ENCODE data around the gene GADL1.

The GADL1 gene

DNA sequence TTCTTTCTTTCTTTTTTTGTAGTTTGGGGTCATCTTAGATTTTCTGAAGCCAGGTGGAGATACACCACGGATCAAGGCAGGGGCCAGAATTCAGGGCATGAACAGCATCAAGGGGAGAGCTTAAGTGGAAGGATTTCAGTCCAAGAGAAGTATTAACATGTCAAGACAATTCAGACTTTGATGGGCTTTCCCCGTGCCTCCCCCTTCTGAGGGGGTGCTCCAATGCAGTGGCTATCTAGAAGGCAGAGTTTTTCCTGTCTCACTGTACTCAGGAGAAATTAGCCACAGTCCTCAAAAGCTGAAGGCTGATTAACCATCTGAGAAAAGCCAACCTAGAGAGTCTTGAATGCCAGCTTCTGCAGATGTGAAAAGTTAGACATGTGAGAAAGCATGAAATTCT is 160.8 kb downstream of the GADL1 start:
- DNase-seq (ENCODE audit: extremely low spot score, insufficient read length, low read depth) (no peak), FAIRE-seq (no peak)

DNA sequence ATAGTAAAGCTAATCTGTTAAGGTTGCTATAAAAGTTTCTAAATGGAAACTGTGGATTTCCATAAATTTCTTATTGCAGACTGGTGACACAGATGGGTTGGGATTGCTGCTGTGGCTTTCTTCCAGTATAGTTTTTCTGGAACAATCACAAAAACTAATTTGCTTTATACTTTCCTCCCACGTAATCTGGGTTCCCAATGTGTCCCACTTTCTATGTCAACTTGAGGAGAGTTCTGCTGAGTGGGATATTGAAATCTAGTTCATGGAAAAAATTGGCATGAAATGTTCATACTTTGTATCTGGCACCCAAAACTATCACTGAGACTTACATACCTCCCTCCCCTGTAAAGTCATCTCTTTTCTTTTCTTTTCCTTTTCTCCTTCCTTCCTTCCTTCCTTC is 161.3 kb downstream of the GADL1 start:
- FAIRE-seq (no peak), DNase-seq (ENCODE audit: extremely low spot score, insufficient read length, low read depth) (no peak)

DNA sequence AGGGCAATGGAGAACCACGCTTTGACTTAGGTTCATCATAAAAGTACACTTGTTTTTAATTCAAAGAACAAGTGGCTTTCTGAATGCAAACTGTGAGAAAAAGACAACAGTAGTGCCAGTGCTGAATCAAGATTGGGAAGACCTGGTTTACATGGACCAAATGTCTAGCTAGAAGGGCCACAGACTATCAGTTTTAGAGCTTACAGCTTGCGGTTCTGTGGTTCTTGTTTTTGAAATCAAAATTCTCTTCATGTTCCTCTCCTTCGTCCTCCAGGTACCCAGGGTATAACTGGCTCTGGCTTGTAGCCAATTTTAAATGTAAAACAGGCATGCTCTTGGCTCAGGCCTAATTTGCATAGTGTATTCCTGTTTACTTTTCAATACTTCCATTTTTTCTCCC is 163.5 kb downstream of the GADL1 start:
- no peak for FAIRE-seq
- DNase-seq (ENCODE audit: extremely low spot score, insufficient read length, low read depth): no peak

DNA sequence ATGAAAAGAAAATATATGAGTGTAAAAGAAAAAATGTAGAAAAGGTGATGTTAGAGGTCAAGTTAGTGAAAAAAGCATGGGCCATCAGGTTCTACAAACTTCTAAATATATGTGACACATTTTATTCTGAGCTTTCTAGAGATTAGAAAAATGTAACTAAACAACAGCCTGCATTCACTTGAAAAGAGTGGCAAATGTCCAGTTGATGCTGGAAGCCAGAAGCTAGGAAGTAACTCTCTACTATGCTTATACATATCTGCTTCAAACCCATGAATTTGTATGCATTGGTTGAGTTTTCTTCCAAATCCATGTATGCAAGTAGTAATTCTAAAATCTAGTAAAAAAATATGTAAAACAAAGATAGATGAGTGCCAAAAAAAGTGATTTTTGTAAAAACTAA is 164.5 kb downstream of the GADL1 start:
- FAIRE-seq (no peak), DNase-seq (ENCODE audit: extremely low spot score, insufficient read length, low read depth) (no peak)

DNA sequence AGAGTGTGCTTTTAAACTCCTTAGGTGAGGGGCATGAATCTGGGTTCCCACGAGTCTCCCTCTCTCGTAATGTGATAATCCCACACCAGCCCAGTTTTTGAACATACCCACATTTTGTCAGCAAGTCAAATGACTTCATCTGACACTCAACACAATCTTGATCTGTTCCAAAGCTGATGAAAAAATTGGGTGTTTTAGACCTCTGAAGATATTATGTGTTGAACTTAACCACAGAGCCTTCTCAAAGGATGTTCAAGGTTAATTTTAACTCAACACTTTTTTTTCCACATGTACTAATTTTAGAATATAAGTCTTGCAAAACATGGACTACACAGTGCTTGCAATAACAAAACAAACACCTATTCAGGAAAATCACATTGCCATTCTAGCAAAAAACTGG is 164.9 kb downstream of the GADL1 start:
- no peak for FAIRE-seq

DNA sequence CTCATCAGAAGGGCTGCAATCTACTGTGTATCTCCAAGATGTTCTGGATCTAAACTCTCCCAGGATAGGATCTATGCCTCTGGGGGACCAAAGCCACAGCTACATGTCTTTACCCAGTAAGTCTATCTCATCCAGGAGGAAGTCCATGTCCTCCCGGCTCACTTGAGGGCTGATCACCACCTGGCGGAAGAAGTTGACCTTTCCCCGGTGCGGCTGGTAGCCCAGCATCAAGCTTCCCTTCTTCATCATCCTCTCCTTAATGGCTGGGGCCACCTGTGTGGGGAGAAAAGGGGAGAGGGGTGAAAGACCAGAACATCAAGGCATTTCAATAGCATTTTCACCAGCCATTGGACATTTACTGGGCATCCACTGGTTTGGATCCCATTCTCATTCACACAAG is 166.3 kb downstream of the GADL1 start:
- FAIRE-seq: no peak

More for the DNA sequence above, 164.9 kb downstream of the GADL1 start:
- DNase-seq (ENCODE audit: extremely low spot score, insufficient read length, low read depth): no peak

DNA sequence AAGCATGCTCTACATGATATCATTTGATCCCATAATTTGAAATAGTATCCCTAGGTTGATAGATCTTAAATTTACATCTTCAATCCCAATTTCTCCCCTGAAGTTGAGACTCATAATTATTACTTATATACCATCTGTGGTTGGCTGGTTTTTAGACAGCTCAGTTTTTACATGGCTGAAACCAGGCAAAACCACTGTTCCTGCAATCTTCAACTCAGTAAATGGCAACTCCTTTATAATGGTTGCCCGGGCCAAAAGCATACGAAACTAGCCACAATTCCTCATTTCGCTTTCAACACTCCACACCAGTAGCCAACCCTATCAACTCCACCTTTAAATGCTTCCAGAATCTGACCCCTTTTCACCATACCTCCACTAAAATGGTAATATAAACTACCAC is 169.6 kb downstream of the GADL1 start:
- no peak for DNase-seq (ENCODE audit: extremely low spot score, insufficient read length, low read depth)
- FAIRE-seq: no peak

More for the DNA sequence above, 166.3 kb downstream of the GADL1 start:
- DNase-seq (ENCODE audit: extremely low spot score, insufficient read length, low read depth): no peak

DNA sequence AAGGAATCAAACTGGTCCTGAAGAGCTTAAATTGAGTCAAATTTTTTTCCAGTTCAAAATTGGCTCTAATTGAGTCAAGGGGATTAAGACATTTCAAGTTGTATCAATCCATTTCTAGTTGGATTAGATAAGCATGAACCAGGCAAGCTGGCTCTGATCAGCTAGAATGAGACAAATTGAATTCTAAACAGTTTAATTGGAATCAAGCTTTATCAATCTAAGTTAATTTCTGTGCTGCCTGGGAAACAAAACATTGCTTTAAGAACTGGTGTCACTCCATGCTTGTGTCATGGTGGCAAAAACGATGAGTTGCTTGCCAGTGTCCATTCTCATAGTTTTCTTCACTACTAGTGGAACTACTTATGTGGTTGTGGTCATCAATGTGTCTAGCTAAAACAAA is 171.2 kb downstream of the GADL1 start:
- FAIRE-seq (no peak), DNase-seq (ENCODE audit: extremely low spot score, insufficient read length, low read depth) (no peak)

DNA sequence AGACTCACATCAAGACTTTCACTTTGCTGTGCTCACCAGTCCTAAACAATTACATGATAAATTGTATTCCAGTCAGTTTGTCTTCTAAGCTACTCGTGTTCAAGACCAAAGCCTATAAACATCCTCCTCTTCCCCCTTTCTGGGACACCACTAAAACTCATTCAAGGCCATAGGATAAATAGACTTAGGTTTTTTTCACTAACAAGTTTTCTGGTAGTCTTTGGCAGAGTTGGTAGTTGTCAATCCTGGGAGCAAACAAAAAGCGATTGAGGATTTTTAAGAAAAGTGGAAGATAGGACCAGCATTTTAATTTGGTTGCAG is 173.2 kb downstream of the GADL1 start:
- FAIRE-seq (no peak), DNase-seq (ENCODE audit: extremely low spot score, insufficient read length, low read depth) (no peak)

DNA sequence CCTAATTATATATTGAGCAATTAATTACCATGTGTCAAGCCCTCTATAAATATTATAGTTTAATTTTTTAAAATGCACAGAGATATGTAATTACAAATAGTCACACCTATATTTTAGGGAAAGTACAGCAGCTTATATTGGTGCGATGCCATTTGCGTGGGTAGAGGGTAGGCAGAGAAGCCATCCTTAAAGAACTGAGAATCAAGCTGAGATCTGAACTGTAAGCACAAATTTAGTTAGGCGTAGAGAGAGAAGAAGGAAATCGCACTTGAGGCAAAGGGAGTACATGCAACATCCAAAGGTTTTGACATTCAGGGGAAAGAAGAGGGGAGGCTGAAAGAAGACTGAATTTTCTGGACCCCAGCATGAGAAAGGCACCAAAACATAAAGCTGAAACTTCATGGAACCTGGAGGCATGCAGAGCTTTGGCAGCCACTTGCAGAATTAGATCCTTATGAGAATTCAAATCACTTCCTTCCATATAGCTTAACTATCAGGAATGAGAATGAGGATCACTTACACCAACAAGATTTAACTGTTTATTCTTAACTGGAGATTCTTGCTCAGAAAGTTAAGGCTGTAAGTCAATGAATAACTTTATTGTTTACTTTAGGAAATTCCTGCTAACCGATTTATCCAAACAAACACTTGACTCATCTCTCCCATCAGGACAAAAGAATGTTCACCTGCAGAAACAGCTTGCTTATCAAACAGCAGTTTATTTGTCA is 173.7 kb downstream of the GADL1 start:
- FAIRE-seq: no peak
- no peak for DNase-seq (ENCODE audit: extremely low spot score, insufficient read length, low read depth)

DNA sequence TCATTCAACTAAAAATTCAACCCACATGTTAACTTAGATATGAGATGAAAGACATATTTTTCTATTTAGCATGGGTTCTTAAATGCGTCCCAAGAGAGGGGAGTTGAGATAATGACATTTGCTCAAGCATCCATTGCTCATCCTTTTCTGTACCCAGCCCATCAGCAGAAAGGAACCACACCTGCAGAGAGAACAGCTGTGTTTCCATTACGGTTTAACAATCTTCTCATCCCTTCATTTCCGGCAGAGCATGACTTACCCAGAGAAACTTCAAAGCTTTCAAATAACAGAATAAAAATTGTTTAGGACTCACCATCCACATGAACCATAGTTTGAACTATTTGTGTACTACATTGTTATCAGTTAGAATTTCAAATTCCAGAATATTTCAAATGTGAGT is 174.9 kb downstream of the GADL1 start:
- DNase-seq (ENCODE audit: extremely low spot score, insufficient read length, low read depth) (no peak), FAIRE-seq (no peak)

DNA sequence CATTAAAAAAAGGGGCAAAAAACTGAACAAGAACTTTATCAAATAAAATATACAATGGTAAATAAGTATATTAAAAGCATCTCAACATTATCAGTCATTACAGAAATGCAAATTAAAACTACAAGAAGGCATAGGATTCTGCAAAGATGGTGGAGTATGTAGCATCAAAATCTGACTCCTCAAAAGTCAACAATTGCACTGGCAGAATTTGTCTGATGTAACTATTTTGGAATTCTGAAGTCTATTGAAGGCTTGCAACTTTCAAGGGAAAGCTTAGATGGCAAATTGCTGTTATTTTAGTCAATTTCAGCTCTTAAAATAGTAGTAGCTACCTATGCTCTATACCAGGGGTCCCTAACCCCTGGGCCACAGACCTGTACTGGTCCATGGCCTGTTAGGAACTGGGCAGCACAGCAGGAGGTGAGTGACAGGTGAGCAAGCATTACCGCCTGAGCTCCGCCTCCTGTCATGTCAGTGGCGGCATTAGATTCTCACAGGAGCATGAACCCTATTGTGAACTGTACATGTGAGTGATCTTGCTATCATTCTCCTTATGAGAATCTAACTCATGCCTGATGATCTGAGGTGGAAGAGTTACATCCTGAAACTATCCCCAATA is 180.5 kb downstream of the GADL1 start:
- FAIRE-seq: no peak
- DNase-seq (ENCODE audit: extremely low spot score, insufficient read length, low read depth): no peak

DNA sequence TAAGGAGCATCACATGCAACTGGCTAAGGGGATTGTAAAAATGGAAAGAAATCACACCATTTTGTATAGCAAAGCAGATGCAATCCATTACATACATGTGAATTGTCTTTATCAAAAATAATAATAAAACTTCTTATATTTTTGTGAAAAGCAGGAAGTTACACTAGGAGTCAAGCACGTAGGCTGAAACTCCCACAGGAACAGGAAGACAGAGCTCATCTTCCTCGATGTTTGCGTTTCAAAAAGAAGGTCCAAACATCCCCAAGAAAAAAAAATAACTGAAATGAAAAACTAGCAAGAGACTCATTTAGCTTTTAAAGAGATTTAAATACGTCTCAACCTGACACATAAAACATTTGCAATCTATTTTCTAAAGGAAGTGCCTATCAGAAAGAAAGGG is 181.5 kb downstream of the GADL1 start:
- DNase-seq (ENCODE audit: extremely low spot score, insufficient read length, low read depth): no peak
- FAIRE-seq: no peak

DNA sequence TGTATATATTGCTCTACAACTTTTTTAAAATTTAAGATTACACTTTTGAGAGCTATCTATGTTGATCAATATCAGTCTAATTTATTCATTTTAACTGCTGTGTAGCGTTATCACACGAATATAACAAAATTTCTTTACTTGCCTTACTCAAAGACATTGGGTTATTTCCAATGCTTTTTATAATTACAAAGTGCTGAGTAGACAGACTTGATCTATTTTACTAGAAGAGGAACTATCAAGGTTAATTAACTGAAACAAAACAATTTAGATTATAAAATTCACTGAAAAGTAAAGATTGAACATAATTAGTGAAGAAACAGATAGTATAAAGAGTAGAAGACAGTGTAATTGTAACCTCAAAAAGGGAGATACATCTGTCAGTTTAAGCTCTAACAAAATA is 182.6 kb downstream of the GADL1 start:
- FAIRE-seq: no peak

DNA sequence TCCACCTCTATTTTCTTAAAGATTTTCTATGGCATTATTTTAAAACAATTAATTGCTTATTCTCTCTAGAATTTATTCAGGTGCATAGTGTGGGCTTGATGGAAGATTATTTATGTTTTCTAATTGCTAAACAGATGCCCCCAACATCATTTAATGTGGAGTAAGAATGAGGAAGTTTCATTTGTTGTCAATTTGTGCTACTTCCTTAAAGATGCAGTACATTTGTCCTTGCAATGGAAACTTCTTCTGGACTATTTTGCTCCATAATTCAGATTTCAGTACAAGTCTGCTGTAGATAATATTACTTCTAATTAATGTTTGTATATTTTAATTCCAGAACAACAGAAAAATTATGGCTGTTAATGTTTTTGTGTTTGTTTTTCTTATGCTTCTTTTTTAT is 183.3 kb downstream of the GADL1 start:
- DNase-seq (ENCODE audit: extremely low spot score, insufficient read length, low read depth) (no peak), FAIRE-seq (no peak)

More for the DNA sequence above, 182.6 kb downstream of the GADL1 start:
- DNase-seq (ENCODE audit: extremely low spot score, insufficient read length, low read depth): no peak

DNA sequence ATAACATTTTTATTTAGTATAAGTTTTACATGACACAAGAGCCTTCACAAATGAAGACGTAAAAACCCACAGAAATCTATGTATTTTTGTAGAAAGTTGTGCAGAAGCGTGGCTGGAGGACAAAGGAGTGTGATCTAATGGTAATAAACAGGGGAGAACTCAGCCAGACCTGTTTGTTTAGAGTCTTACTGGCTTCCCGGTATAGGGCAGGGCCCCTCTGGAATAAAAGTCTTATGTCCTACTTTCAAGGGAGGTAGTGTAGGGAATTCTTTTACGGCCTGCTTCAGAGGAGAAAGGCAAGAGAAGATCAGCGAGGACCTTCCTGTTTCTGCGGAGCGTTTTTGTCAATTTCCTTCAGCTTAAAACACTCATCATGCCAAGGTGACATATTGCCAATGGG is 184.4 kb downstream of the GADL1 start:
- DNase-seq (ENCODE audit: extremely low spot score, insufficient read length, low read depth) (no peak), FAIRE-seq (no peak)

DNA sequence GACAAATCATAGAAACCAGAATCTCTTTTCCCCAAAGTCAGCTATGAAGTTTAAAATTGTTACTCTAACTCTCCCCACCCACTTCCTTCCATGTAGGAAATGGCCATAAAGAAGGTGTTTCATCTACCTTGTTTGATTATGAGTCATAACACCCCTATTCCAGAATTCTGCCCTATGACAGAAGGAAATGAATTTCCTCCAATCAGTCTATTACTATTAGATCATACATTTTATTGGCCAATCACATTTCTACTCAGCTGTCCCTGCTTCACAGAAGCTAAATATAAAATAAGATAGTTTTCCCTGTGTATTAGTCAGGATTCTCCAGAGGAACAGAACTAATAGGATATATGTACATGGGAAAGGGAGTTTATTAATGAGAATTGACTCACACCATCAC is 186.0 kb downstream of the GADL1 start:
- no peak for FAIRE-seq
- no peak for DNase-seq (ENCODE audit: extremely low spot score, insufficient read length, low read depth)

DNA sequence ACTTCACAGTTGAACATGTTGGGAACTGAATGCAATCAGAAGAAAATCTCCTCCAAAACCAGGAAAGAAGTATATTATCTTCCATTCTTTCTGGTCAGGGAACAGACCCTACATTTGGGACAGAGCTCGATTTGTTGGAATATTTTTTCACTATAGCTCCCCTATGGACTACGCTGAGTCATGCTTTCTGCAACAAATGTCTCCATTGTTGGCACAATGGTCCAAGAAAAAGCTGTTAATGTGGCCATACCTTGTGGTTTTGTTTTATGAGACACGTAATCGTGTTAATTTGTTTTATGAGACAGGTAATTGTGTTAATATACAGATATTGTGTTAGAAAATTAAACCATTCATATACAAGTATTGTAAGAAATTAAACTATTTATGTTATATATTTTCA is 186.6 kb downstream of the GADL1 start:
- FAIRE-seq (no peak), DNase-seq (ENCODE audit: extremely low spot score, insufficient read length, low read depth) (no peak)

DNA sequence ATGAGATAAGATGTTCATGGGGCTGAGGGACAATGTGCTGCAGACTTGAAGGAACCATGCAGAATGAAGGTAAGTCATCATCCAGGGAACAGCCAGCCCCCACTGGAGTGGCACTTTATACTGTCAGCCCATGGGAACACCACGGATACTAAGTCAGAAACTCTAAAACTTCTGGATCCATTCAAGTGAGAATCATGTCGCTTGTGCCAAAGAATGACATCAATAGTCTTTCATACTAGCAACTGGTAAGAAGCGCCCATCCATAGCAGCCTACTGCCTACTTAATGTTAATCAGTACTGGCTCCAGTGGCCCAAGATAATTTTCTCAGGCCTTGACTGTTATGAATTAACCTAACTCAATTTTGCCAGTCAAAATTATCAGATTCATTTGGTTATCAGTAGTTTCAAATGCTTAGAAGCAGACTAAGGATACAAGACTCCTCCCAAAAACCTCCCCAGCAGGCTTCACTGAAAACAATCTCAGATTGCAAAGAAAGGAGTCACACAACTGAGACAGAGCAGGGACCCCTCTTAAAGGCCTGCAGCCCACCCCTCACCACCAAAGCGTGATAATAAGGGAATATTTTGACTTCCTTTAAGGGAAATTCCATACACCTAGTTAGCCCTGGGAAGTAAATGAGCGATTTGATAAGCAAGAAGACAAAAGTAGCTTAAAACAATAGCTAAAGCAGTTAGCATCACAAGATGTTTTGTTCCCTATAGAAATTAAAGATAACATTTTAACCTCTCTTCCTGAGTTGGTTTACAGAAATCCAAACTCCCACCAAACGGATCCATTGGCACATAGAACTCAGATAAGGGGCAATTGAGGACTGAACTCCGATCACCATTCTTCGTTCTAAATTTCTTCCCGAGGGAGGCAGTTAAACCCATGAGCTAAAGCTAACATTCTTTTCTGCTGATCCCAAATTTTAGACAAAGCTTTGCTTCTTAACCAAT is 189.2 kb downstream of the GADL1 start:
- DNase-seq (ENCODE audit: extremely low spot score, insufficient read length, low read depth) (no peak), FAIRE-seq (no peak)

DNA sequence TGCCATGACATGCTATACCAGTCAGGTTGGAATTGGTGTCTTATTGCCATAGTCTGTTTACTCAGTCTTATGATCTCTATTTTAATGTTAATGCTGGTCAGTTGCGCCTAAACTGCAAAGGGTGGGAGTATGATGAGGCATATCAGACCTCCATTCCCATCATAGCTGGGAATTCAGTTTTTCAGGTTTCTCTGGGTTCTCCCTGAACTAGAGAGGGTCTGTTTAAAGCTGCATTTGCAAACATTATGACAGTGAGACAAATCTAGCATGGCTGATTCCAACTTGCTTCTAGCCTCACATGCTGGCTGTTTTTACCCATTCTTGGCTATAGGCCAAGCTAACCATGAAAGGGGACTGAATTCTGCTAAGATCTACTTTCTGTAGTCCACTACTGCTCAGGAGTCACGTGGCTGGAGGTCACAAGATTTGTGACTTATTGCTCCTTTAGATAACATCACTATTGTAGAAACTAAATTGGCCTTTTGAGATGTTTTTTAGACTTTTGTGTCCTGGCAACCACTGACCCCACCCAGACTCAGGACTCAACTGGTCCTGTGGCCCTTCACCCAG is 191.5 kb downstream of the GADL1 start:
- FAIRE-seq (no peak), DNase-seq (ENCODE audit: extremely low spot score, insufficient read length, low read depth) (no peak)
